Retinal pigment epithelial cell (primary cell): ENCODE results near the gene KRTAP5-3.

Experiments used
- DNase-seq: peaks from one replicate; pipeline ENCODE4 v3.0.0-alpha.2; 2010; ENCODE audit warnings: low read depth
- H3K4me3 ChIP-seq: 2 replicates; pipeline ENCODE4 v1.5.1; 2011; ENCODE audit warnings: mild to moderate bottlenecking, low read length, control low read depth, moderate library complexity
- TF ChIP-seq, protein P1 (sequence below): conservative IDR thresholded peaks from 2 replicates; pipeline ENCODE4 v1.5.1; 2011; ENCODE audit warnings: low read depth, low read length, control low read depth, inconsistent platforms

Gene KRTAP5-3

DNA sequence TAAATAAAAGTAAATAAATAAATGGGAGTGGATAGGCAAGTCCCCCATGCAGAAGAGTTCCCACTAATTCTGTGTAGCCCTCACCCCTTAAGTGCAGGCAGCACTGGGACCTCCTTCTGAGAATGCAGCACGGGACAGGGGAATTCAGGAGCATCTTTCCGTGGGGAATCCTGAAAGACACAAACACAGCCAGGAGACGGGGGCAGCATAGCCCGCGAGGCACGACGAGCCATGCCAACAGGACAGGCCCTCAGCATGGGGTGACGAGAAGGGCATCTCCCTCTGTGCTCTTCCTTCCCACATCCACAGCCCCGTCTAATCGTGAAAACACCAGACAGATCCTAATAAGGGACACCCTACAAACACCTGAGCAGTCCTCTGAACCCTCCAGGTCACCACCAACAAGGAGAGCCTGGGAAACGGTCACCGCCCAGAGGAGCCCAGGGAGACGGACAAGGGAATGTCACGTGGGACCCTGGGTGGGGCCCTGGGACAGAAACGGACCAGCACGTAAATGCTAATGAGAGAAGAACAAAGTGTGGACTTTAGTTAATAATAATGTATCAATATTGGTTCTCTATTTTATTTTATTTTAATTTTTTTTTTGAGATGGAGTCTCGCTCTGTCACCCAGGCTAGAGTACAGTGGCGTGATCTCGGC lies 28.2 kb upstream of the KRTAP5-3 start:
- TF ChIP-seq, protein P1, sequence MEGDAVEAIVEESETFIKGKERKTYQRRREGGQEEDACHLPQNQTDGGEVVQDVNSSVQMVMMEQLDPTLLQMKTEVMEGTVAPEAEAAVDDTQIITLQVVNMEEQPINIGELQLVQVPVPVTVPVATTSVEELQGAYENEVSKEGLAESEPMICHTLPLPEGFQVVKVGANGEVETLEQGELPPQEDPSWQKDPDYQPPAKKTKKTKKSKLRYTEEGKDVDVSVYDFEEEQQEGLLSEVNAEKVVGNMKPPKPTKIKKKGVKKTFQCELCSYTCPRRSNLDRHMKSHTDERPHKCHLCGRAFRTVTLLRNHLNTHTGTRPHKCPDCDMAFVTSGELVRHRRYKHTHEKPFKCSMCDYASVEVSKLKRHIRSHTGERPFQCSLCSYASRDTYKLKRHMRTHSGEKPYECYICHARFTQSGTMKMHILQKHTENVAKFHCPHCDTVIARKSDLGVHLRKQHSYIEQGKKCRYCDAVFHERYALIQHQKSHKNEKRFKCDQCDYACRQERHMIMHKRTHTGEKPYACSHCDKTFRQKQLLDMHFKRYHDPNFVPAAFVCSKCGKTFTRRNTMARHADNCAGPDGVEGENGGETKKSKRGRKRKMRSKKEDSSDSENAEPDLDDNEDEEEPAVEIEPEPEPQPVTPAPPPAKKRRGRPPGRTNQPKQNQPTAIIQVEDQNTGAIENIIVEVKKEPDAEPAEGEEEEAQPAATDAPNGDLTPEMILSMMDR, result no peak

DNA sequence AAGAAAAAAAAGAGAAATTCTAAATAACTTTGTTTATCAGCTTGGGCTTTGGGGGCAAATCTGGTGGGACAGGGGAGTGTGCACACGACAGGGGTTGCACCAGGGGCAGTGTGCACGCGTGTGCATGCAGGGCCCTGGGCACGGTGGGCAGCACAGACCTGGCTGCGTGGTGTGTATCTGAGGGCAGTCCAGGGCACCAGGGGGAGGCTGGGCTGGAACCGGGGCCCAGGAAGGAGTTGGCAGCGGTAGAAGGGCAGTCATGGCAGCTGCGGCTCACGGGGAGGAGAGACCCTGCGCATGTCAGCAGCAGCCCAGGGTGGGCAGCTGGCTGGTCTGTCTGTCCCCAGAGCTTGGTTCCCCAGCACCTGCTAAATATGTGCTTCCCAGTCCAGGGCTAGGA lies 25.6 kb upstream of the KRTAP5-3 start:
- no peak overlapping the region for H3K4me3 ChIP-seq
- no peak for DNase-seq
- TF ChIP-seq, protein P1, result no peak

More for the DNA sequence above, 28.2 kb upstream of the KRTAP5-3 start:
- DNase-seq, result no peak
- no peak overlapping the region for H3K4me3 ChIP-seq

DNA sequence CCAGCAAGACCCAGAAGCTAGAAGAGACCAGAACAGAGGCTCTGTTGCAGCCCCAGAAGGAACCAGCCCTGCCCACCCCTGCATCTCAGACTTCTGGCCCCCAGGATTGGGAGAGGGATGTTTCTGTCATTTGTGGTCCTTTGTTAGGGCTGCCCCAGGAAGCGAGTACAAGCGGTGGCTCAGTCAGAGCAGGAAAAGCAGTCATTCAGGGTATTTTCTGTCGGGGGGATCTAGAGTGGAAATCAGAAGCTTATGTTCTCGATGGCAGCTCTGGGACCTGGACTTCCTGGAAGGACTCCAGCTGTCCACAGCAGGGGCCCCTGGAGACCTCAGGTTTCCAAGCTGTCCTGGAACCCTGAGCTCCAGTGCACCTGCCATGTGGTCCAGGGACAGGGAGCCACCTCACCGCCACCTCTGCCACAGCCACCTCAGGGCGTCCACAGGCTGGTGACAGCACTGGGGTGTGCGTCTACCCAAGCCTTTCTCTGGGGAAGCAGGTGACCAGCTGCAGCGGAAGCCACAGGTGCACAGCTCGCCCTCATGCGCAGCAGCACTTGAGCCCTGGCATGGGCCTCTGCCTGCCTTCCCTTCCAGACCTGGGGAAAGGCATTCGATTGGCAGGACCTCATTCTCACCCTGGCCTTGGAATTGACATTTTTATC lies 23.9 kb upstream of the KRTAP5-3 start:
- TF ChIP-seq, protein P1, result no peak
- no peak for DNase-seq
- H3K4me3 ChIP-seq, result no peak overlapping the region

GRCh38 chr11:1631066-1631568 lies 22.9 kb upstream of the KRTAP5-3 start:
- TF ChIP-seq, protein P1, result no peak
- no peak for DNase-seq
- H3K4me3 ChIP-seq, result no peak overlapping the region

GRCh38 chr11:1630271-1630670 lies 22.0 kb upstream of the KRTAP5-3 start:
- TF ChIP-seq, protein P1, result no peak
- H3K4me3 ChIP-seq, result no peak overlapping the region
- DNase-seq, result no peak

GRCh38 chr11:1629326-1630185 lies 21.3 kb upstream of the KRTAP5-3 start, which contains the start of gene KRTAP5-5:
Gene KRTAP5-5, plus strand, starts transcription at chr11:1629775. Its CDS starts 66 bp downstream, at chr11:1629841.
- TF ChIP-seq, protein P1, result no peak
- H3K4me3 ChIP-seq, result no peak within 1 kb of the TSS
- DNase-seq, result no peak
